Measurements from ENCODE around the gene ASMT. TPM values are rescaled to one million over a fixed set of nuclear protein-coding genes. Genes with fewer than 3 reads are reported as not detected.
"Not testable (repeated sequence)": the region's sequence is repeated elsewhere in the genome, so short reads cannot be mapped to it uniquely, and the experiment has no call there.

The ASMT gene
- total RNA-seq, 2 donors from 2014 or later, result 0.24 TPM; not detected in 1

DNA sequence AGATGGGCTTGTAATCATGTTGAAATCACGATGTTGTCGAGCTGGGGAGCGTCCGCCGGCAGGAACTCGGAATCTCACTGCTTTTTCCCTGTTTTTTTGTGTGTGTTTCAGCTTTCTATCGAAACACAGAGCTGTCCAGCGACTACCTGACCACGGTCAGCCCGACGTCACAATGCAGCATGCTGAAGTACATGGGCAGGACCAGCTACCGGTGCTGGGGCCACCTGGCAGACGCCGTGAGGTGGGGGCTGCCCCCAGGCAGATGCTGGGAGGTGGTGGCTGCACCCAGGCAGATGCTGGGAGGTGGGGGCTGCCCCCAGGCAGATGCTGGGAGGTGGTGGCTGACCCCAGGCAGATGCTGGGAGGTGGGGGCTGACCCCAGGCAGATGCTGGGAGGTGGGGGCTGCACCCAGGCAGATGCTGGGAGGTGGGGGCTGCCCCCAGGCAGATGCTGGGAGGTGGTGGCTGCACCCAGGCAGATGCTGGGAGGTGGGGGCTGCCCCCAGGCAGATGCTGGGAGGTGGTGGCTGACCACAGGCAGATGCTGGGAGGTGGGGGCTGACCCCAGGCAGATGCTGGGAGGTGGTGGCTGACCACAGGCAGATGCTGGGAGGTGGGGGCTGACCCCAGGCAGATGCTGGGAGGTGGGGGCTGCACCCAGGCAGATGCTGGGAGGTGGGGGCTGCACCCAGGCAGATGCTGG lies 9.4 kb downstream of the ASMT start:
- intact Hi-C loops (cut with DNase I); DNase-seq; ATAC-seq: not testable (repeated sequence)

DNA sequence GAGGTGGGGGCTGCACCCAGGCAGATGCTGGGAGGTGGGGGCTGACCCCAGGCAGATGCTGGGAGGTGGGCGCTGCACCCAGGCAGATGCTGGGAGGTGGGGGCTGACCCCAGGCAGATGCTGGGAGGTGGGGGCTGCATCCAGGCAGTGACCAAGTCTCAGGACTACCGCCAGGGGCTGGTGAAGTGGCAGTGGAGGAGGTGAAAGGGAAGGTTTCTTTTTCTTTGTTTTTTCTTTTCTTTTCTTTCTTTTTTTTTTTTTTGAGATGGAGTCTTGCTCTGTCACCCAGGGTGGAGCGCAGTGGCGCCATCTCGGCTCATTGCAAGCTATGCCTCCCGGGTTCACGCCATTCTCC lies 10.0 kb downstream of the ASMT start:
- DNase-seq; ATAC-seq; intact Hi-C loops (cut with DNase I): not testable (repeated sequence)

DNA sequence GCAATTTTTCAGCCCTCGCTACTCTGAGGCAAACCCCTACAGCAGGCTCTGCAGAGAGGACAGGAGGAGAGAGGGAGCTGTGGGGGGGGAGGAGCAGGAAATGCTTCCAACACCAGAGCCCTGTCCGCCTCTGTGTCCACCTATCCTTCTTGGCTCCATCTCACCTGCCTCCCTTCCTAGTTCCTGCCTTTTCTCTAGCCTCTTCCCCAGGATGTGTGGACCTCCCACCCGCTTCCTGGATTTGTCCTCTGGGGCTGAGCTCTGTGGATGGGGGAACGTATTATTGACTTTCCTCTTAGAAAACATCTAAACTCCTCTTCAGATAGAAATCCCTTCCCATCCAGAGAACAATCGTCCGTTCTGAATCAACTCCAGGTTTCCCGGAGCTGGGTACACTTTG lies 14.4 kb downstream of the ASMT start:
- ATAC-seq, result no peak
- no peak for DNase-seq
- intact Hi-C loops (cut with DNase I), result no loop called here

DNA sequence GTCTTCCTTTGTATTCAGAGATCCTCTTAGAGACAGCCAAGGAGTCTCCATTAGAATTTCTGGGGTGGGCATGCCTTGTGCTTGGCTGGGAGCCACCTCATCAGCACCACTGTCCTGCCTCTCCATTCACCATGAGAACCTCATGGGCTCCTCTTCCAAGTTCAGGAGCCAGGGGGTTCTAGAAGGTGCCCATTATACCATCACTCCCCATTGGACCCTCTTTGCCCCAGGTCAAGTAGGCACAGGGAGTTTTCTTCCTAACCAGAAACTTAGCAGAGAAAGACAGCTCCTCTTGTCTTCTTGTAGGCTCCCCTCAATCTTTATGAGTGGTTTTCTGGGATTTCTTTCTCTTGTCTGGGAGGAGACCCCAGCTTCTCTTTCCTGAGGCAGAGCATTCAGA lies 31.1 kb downstream of the ASMT start:
- intact Hi-C loops (cut with DNase I), result loop anchor here in 1 of 2 donors (10.0 kb wide), 1 partner anchor 1169 kb away; no protein-coding TSS in a partner anchor
- no peak for DNase-seq
- ATAC-seq, result no peak

GRCh38 chrX:1649621-1650020 lies 34.8 kb downstream of the ASMT start:
- ATAC-seq (no peak), DNase-seq (no peak)
- intact Hi-C loops (cut with DNase I), result loop anchor here (5.0 to 10.0 kb wide), 2 partner anchors 943 to 1165 kb away; no protein-coding TSS in a partner anchor

GRCh38 chrX:1652011-1652811 lies 37.4 kb downstream of the ASMT start:
- ATAC-seq, result peak in 1 of 2 donors; percentile 35
- intact Hi-C loops (cut with DNase I), result loop anchor here in 1 of 2 donors (5.0 kb wide), 1 partner anchor 940 kb away; no protein-coding TSS in a partner anchor
- not testable (repeated sequence) for DNase-seq

GRCh38 chrX:1656379-1656778 lies 41.5 kb downstream of the ASMT start:
- ATAC-seq (no peak), DNase-seq (no peak)
- intact Hi-C loops (cut with DNase I), result no loop called here

GRCh38 chrX:1657367-1658070 lies 42.7 kb downstream of the ASMT start:
- DNase-seq (peak; percentile 29), ATAC-seq (peak; percentile 67 to 86)
- intact Hi-C loops (cut with DNase I), result no loop called here

DNA sequence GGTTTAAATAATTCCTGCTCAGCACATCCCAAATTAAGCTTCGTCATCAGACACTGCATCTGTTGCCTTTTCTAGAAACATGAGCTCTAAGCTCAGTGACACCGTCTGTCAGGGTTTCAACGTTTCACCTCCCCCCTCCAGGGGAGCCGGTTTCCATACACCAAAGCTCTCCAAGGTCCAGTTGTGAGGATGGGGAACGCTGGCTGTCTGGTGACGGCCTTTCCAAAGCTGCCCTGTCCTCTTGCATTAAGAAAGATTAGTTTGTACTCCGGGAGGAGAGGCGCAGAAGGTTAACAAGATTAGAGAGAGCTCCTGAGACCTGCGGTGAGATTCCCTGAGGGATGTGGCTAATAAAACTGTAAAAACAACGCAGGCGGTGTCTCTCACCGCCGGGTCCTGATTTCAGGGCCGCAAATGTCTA lies 43.2 kb downstream of the ASMT start:
- intact Hi-C loops (cut with DNase I), result no loop called here
- ATAC-seq (peak in 1 of 2 donors; percentile 36), DNase-seq (no peak)

- intact Hi-C loops (cut with DNase I), result no loop called here
- DNase-seq (no peak), ATAC-seq (no peak)
Observed at GRCh38 chrX:1659664-1660461, 45.0 kb downstream of the ASMT start.

GRCh38 chrX:1661048-1661921 lies 46.4 kb downstream of the ASMT start:
- DNase-seq (peak; percentile 41), ATAC-seq (peak; percentile 62 to 77)
- intact Hi-C loops (cut with DNase I), result no loop called here

- ATAC-seq (no peak), DNase-seq (no peak)
- intact Hi-C loops (cut with DNase I), result no loop called here
Observed at GRCh38 chrX:1661922-1662221, 47.0 kb downstream of the ASMT start.

- ATAC-seq (no peak), DNase-seq (no peak)
- intact Hi-C loops (cut with DNase I), result no loop called here
Observed at GRCh38 chrX:1667566-1667965, 52.7 kb downstream of the ASMT start.

DNA sequence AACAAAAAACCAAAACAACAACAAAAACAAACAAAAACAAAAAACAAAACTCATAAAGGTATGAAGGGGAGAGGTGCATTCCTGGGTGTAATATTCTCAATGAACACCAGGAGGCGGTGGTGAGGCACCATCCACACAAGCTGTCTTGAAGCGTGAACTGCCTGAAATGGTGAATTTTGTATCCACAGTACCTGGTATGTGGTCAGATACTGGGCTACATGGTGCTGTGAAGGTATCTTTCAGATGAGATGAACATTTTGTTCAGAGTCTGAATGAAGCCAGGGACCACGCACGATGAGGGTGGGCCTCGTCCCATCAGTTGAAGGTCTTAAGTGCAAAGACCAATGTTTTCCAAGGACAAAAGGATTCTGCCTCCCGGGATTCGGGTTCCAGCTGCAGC lies 58.5 kb downstream of the ASMT start:
- ATAC-seq, result no peak
- intact Hi-C loops (cut with DNase I), result no loop called here
- no peak for DNase-seq

- DNase-seq (no peak), ATAC-seq (no peak)
- intact Hi-C loops (cut with DNase I), result no loop called here
Observed at GRCh38 chrX:1676866-1677265, 62.0 kb downstream of the ASMT start.

DNA sequence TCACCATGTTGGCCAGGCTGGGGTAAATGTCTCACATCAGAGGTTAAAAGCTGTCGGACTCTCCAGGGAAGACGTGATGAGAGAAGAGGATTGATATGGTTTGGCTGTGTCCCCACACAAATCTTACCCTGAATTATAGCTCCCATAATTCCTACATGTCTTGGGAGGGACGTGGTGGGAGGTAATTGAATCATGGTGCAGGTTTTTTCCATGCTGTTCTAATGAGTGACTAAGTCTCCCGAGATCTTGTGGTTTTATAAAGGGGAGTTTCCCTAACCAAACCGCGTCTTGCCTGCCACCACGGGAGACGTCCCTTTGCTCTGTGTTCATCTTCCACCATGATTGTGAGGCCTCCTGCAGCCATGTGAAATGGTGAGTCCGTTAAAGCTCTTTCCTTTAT lies 64.4 kb downstream of the ASMT start:
- intact Hi-C loops (cut with DNase I), result no loop called here
- ATAC-seq (no peak), DNase-seq (no peak)

GRCh38 chrX:1681439-1681838 lies 66.6 kb downstream of the ASMT start:
- intact Hi-C loops (cut with DNase I), result no loop called here
- DNase-seq (no peak), ATAC-seq (no peak)

DNA sequence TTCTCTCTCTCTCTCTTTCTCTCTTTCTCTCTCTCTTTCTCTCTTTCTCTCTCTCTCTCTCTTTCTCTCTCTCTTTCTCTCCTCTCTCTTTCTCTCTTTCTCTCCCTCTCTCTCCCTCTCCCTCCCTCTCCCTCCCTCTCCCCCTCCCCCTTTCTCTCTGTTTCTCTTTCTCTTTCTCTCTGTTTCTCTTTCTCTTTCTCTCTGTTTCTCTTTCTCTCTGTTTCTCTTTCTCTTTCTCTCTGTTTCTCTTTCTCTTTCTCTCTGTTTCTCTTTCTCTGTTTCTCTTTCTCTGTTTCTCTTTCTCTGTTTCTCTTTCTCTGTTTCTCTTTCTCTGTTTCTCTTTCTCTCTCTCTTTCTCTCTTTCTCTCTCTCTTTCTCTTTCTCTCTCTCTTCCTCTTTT lies 67.0 kb downstream of the ASMT start:
- intact Hi-C loops (cut with DNase I); DNase-seq; ATAC-seq: not testable (repeated sequence)

All from left cardiac atrium (tissue), 4 donors.